SK-N-SH treated with all-trans-retinoic acid at 6 μM for 48 hours (cell line): Measurements from ENCODE around the gene DDX53.

Experiments
- CREB5 ChIP-seq: fragments of 250-450 bp; sonication (Bioruptor Pico); IDR thresholded peaks from 2 replicates; pipeline ENCODE4 v1.5.1; 2020; ENCODE audit warnings: low read depth, mild to moderate bottlenecking, moderate library complexity
- CSDC2 ChIP-seq: fragments of 250-450 bp; sonication (Bioruptor Pico); IDR thresholded peaks from 2 replicates; pipeline ENCODE4 v1.5.0; 2020; ENCODE audit warnings: mild to moderate bottlenecking, moderate library complexity
- ESRRG ChIP-seq: fragments of 250-450 bp; sonication (Bioruptor Pico); IDR thresholded peaks from 2 replicates; pipeline ENCODE4 v1.6.1; 2021; ENCODE audit warnings: mild to moderate bottlenecking
- ISL1 ChIP-seq: fragments of 250-450 bp; sonication (Bioruptor Pico); IDR thresholded peaks from 2 replicates; pipeline ENCODE4 v2.1.2; 2022; ENCODE audit warnings: mild to moderate bottlenecking, moderate library complexity
- PPARA ChIP-seq: fragments of 250-450 bp; sonication (Bioruptor Pico); IDR thresholded peaks from 2 replicates; pipeline ENCODE4 v1.5.0; 2020; ENCODE audit warnings: mild to moderate bottlenecking, borderline replicate concordance
- RARB ChIP-seq: fragments of 250-450 bp; sonication (Bioruptor Pico); IDR thresholded peaks from 2 replicates; pipeline ENCODE4 v1.8.0; 2021; ENCODE audit warnings: mild to moderate bottlenecking, moderate library complexity
- ZC3H10 ChIP-seq: fragments of 250-450 bp; sonication (Bioruptor Pico); IDR thresholded peaks from 2 replicates; pipeline ENCODE4 v1.5.1; 2021; ENCODE audit warnings: mild to moderate bottlenecking, moderate library complexity
- ZFP30 ChIP-seq: fragments of 450-650 bp; formaldehyde crosslinking; IDR thresholded peaks from 2 replicates; pipeline ENCODE4 v1.5.0; 2022; ENCODE audit warnings: mild to moderate bottlenecking, moderate library complexity
- TF ChIP-seq, protein P1 (sequence below): fragments of 250-450 bp; sonication (Bioruptor Pico); IDR thresholded peaks from 2 replicates; pipeline ENCODE4 v1.8.0; 2020; ENCODE audit warnings: mild to moderate bottlenecking, moderate library complexity, borderline replicate concordance

DNA sequence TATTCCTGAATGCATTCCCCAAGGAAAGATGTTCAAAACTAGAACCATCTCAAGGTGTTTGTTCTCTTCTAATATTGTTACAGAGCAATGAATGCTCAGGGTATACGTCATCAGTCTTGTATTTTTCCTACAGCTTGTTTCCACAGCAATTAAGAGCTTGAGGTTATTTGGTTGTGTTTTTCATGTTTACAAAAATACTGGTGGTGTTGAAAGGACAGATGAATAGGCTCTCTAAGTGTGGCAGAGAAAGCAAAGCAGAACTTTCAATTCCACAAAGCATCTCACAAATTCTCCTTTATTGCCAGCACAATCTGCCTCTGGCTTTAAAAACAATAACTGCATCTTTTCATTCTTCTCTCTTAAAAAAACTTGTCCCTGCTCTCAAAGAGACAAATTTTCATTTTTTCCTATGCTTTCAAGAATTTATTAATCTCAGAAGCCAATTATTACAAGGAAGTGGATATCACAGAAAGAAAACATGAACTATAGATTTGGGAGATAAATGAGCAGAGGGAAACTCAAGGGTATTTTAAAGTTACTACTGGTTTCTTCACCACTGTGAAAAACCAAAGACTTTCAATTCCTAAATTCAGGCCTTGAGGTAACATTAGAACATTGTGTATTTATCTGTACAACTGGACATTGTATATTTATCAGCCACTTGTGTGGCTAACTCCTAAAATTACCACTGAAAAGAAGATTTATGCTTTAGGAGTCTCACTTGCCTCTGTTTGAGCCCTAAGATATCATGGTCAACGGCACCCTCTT is 49.2 kb downstream of the DDX53 start:
- TF ChIP-seq ISL1 (CRISPR knock-in tag) = no peak
- TF ChIP-seq, protein P1, sequence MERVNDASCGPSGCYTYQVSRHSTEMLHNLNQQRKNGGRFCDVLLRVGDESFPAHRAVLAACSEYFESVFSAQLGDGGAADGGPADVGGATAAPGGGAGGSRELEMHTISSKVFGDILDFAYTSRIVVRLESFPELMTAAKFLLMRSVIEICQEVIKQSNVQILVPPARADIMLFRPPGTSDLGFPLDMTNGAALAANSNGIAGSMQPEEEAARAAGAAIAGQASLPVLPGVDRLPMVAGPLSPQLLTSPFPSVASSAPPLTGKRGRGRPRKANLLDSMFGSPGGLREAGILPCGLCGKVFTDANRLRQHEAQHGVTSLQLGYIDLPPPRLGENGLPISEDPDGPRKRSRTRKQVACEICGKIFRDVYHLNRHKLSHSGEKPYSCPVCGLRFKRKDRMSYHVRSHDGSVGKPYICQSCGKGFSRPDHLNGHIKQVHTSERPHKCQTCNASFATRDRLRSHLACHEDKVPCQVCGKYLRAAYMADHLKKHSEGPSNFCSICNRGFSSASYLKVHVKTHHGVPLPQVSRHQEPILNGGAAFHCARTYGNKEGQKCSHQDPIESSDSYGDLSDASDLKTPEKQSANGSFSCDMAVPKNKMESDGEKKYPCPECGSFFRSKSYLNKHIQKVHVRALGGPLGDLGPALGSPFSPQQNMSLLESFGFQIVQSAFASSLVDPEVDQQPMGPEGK (CRISPR knock-in tag) = no peak
- TF ChIP-seq CREB5 (CRISPR knock-in tag) = no peak
- no peak for TF ChIP-seq ZFP30 (CRISPR knock-in tag)
- TF ChIP-seq ESRRG (CRISPR knock-in tag) = no peak
- TF ChIP-seq CSDC2 = no peak
- no peak for TF ChIP-seq RARB
- no peak for TF ChIP-seq PPARA
- no peak for TF ChIP-seq ZC3H10
